ENCODE data around the gene MRPL50.
A peak's percentile ranks its signal among the peaks of the same experiment; 100 is the strongest.

MRPL50 gene

DNA sequence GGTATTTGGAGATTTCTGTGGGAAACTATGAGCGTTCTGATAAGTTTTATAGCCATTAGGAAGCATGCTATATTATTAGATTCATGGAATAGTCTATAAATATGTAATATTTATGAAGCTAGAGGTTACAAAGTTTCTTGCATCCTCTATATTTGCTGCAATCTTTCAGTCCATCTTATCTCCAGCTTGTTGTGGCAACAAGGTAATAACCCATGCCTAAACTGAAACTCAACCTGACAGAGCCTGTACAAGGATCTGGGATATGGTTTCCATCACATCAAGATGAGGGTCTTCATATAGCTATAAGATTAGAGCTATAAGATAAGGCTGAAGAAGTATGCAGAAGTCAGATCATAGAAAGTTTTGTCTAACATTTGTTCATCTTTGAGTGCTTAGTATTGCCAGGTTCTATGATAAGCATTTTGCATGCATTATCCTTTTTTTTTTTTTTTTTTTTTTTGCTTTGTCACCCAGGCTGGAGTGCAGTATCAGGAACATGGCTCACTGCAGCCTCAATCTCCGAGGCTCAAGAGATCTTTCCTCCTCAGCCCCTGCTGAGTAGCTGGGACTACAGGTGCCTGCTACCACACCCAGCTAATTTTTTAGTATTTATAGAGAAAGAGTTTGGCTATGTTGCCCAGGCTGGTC, 28.4 kb downstream of the MRPL50 start:
- Mint-ChIP-seq H3K4me3 (no peak overlapping the region), H3K36me3 (ENCODE audit: low read depth) (no peaks in the 10 kb centered on the region)
- TF ChIP-seq, protein P1, sequence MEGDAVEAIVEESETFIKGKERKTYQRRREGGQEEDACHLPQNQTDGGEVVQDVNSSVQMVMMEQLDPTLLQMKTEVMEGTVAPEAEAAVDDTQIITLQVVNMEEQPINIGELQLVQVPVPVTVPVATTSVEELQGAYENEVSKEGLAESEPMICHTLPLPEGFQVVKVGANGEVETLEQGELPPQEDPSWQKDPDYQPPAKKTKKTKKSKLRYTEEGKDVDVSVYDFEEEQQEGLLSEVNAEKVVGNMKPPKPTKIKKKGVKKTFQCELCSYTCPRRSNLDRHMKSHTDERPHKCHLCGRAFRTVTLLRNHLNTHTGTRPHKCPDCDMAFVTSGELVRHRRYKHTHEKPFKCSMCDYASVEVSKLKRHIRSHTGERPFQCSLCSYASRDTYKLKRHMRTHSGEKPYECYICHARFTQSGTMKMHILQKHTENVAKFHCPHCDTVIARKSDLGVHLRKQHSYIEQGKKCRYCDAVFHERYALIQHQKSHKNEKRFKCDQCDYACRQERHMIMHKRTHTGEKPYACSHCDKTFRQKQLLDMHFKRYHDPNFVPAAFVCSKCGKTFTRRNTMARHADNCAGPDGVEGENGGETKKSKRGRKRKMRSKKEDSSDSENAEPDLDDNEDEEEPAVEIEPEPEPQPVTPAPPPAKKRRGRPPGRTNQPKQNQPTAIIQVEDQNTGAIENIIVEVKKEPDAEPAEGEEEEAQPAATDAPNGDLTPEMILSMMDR (IDR thresholded peaks at IDR 0.05; ENCODE audit: unreplicated experiment in 3 of 3), result no peak

DNA sequence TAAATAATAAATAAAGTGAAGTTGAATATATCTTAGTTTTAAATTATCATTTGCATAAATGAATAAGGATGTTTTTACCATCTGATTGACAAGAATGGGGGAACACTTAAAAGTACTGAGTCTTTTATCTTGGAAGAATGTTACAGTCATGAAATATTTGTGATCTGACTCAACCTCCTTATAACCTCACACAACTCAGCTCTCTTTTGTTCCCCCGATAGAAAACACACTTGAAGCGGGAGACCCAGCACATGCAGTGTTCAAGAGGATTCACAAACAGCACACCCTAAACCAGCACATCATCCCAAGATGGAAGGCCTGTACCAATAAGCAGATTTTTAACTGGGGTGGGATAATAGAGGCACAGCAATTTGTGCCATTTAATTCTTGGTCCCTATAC, 29.1 kb downstream of the MRPL50 start:
- Mint-ChIP-seq H3K4me3 (no peak overlapping the region), H3K9me3 (no peaks in the 10 kb centered on the region), H3K36me3 (ENCODE audit: low read depth) (no peaks in the 10 kb centered on the region), H3K27me3 (ENCODE audit: low read depth) (no peaks in the 10 kb centered on the region), H3K27ac (no peak overlapping the region), H3K4me1 (peaks cover 18% of the 10 kb centered on the region)
- TF ChIP-seq, protein P1 (IDR thresholded peaks at IDR 0.05; ENCODE audit: unreplicated experiment in 3 of 3), result no peak

More for the DNA sequence above, 28.4 kb downstream of the MRPL50 start:
- no peak overlapping the region for H3K27ac Mint-ChIP-seq
- no peaks in the 10 kb centered on the region for H3K27me3 Mint-ChIP-seq (ENCODE audit: low read depth)
- H3K4me1 Mint-ChIP-seq, result peaks cover 18% of the 10 kb centered on the region
- no peaks in the 10 kb centered on the region for H3K9me3 Mint-ChIP-seq

DNA sequence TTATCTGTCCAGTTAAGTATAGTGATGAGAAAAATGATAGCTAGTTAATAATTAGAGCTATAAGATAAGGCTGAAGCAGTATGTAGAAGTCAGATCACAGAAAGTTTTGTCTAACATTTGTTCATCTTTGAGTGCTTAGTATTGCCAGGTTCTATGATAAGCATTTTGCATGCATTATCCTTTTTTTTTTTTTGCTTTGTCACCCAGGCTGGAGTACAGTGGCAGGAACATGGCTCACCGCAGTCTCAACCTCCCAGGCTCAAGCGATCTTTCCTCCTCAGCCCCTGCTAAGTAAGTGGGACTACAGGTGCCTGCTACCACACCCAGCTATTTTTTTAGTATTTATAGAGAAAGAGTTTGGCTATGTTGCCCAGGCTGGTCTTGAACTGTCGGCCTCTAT, 31.1 kb downstream of the MRPL50 start:
- TF ChIP-seq, protein P1 (IDR thresholded peaks at IDR 0.05; ENCODE audit: unreplicated experiment in 3 of 3), result no peak
- Mint-ChIP-seq H3K36me3 (ENCODE audit: low read depth) (no peaks in the 10 kb centered on the region), H3K9me3 (no peaks in the 10 kb centered on the region), H3K4me1 (peaks cover 7% of the 10 kb centered on the region), H3K4me3 (no peak overlapping the region), H3K27ac (no peak overlapping the region), H3K27me3 (ENCODE audit: low read depth) (no peaks in the 10 kb centered on the region)

- TF ChIP-seq, protein P1 (IDR thresholded peaks at IDR 0.05; ENCODE audit: unreplicated experiment in 3 of 3), result no peak
- H3K27me3 Mint-ChIP-seq (ENCODE audit: low read depth), result no peaks in the 10 kb centered on the region
- H3K36me3 Mint-ChIP-seq (ENCODE audit: low read depth), result no peaks in the 10 kb centered on the region
- no peak overlapping the region for H3K4me3 Mint-ChIP-seq
- H3K4me1 Mint-ChIP-seq, result peaks cover 7% of the 10 kb centered on the region
- H3K9me3 Mint-ChIP-seq, result no peaks in the 10 kb centered on the region
- peak overlapping the region; percentile 16 to 47 (median 27) for H3K27ac Mint-ChIP-seq
Measured at GRCh38 chr9:101366038-101366756, 32.2 kb downstream of the MRPL50 start.

DNA sequence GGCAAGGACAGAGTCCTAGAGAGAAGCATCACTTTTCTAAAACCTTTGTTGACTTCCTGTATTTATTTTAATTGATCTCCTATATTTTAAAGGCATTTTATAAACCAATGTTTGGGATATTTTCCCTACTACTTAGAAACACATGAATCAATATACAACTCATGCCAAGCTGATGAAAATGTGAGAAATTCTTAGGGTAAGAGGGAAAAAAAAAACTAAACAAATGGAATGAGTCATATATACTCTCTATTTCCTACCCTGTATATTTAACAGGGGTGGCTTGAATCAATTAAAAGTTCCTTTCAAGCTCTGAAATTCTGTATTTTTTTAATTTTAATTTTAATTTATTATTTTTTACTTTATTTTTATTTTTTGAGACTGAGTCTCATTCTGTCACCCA, 33.2 kb downstream of the MRPL50 start:
- Mint-ChIP-seq H3K27ac (no peak overlapping the region), H3K4me3 (no peak overlapping the region), H3K27me3 (ENCODE audit: low read depth) (no peaks in the 10 kb centered on the region), H3K4me1 (peaks cover 7% of the 10 kb centered on the region), H3K9me3 (no peaks in the 10 kb centered on the region), H3K36me3 (ENCODE audit: low read depth) (no peaks in the 10 kb centered on the region)
- TF ChIP-seq, protein P1 (IDR thresholded peaks at IDR 0.05; ENCODE audit: unreplicated experiment in 3 of 3), result no peak

DNA sequence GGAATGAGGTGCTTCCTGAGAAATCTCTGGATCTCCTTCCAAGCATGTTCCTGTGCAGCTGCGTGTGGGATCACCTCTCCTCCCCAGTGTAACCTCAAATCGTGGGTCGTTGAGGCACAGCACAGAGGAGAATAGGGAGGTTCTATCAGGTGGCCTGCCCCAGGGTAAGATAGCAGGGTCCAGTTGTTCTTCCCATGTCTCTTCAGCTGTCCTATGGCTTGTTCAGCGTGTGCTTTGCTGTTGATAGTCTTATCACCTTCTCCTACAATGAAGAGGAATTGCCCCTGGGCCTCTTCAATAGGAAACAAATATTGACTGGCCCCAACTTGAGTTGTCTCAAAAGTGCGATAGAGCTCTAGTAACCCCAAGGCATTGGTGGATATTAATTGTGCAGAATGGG, 36.0 kb downstream of the MRPL50 start:
- TF ChIP-seq, protein P1 (IDR thresholded peaks at IDR 0.05; ENCODE audit: unreplicated experiment in 3 of 3), result no peak
- no peak overlapping the region for H3K4me3 Mint-ChIP-seq
- H3K27ac Mint-ChIP-seq, result no peak overlapping the region
- H3K36me3 Mint-ChIP-seq (ENCODE audit: low read depth), result no peaks in the 10 kb centered on the region
- no peaks in the 10 kb centered on the region for H3K9me3 Mint-ChIP-seq
- H3K27me3 Mint-ChIP-seq (ENCODE audit: low read depth), result no peaks in the 10 kb centered on the region
- H3K4me1 Mint-ChIP-seq, result peaks cover 7% of the 10 kb centered on the region
